Endothelial cell (in vitro differentiated cells): Measurements from ENCODE around the gene EPHA1. TPM values are rescaled to one million over a fixed set of nuclear protein-coding genes. Genes with fewer than 3 reads are reported as not detected.

ENCODE experiments used
- DNase-seq: peaks from one replicate; pipeline ENCODE4 v3.0.0; 2021; ENCODE audit warnings: low spot score
- H3K27ac Mint-ChIP-seq: one replicate; pipeline ENCODE4 v1.8.0; 2021; ENCODE audit warnings: mixed read lengths, inconsistent platforms; ENCODE audit not compliant: unreplicated experiment
- H3K27me3 Mint-ChIP-seq: one replicate; pipeline ENCODE4 v1.8.0; 2021; ENCODE audit warnings: mild to moderate bottlenecking, moderate library complexity, mixed read lengths, inconsistent platforms; ENCODE audit not compliant: unreplicated experiment
- H3K36me3 Mint-ChIP-seq: one replicate; pipeline ENCODE4 v1.8.0; 2021; ENCODE audit warnings: mild to moderate bottlenecking, low read depth, mixed read lengths, inconsistent platforms; ENCODE audit not compliant: unreplicated experiment
- H3K4me1 Mint-ChIP-seq: one replicate; pipeline ENCODE4 v1.8.0; 2021; ENCODE audit warnings: mild to moderate bottlenecking, mixed read lengths, inconsistent platforms; ENCODE audit not compliant: unreplicated experiment
- H3K4me3 Mint-ChIP-seq: one replicate; pipeline ENCODE4 v1.8.0; 2021; ENCODE audit warnings: mild to moderate bottlenecking, mixed read lengths, inconsistent platforms; ENCODE audit not compliant: unreplicated experiment
- H3K9me3 Mint-ChIP-seq: one replicate; pipeline ENCODE4 v1.8.0; 2021; ENCODE audit warnings: mixed read lengths, inconsistent platforms; ENCODE audit not compliant: unreplicated experiment
- CTCF ChIP-seq: fragments of 200-600 bp; sonication (generic); IDR thresholded peaks from one replicate; pipeline ENCODE4 v1.5.0; 2021; ENCODE audit warnings: antibody characterized with exemption; ENCODE audit not compliant: unreplicated experiment
- total RNA-seq: library from RNA; stranded (reverse); fragmentation: NEBNext Ultra II Directional; extraction: Animal tissue kit (Norgen Biotek cat#: 25700); gene quantifications from one replicate; pipeline ENCODE4 v1.2.1, GENCODE V29; 2021; ENCODE audit not compliant: unreplicated experiment

Gene EPHA1
- total RNA-seq, 1 donor from 2014 or later: 7.1 TPM

GRCh38 chr7:143385891-143386781 is 22.5 kb downstream of the EPHA1 start:
- no peak for DNase-seq
- Mint-ChIP-seq H3K27ac (no peak overlapping the region), H3K4me3 (no peak overlapping the region), H3K4me1 (peaks cover 23% of the 10 kb centered on the region), H3K36me3 (peaks cover 19% of the 10 kb centered on the region), H3K9me3 (no peaks in the 10 kb centered on the region), H3K27me3 (peaks cover 13% of the 10 kb centered on the region)
- TF ChIP-seq CTCF: no peak

- peaks cover 15% of the 10 kb centered on the region for H3K4me1 Mint-ChIP-seq
- DNase-seq: no peak
- no peak for TF ChIP-seq CTCF
- H3K36me3 Mint-ChIP-seq: peaks cover 17% of the 10 kb centered on the region
- H3K9me3 Mint-ChIP-seq: no peaks in the 10 kb centered on the region
- H3K4me3 Mint-ChIP-seq: no peak overlapping the region
- peaks cover 12% of the 10 kb centered on the region for H3K27me3 Mint-ChIP-seq
- no peak overlapping the region for H3K27ac Mint-ChIP-seq
These were observed 23.7 kb downstream of the EPHA1 start for GRCh38 chr7:143384661-143385631.

- H3K27ac Mint-ChIP-seq: no peak overlapping the region
- H3K4me1 Mint-ChIP-seq: peaks cover 15% of the 10 kb centered on the region
- DNase-seq: no peak
- no peaks in the 10 kb centered on the region for H3K9me3 Mint-ChIP-seq
- peaks cover 15% of the 10 kb centered on the region for H3K36me3 Mint-ChIP-seq
- H3K4me3 Mint-ChIP-seq: no peak overlapping the region
- TF ChIP-seq CTCF: no peak
- peaks cover 15% of the 10 kb centered on the region for H3K27me3 Mint-ChIP-seq
These were observed 24.5 kb downstream of the EPHA1 start for GRCh38 chr7:143384148-143384547.

- no peak overlapping the region for H3K27ac Mint-ChIP-seq
- peaks cover 12% of the 10 kb centered on the region for H3K36me3 Mint-ChIP-seq
- H3K4me1 Mint-ChIP-seq: peaks cover 18% of the 10 kb centered on the region
- peaks cover 15% of the 10 kb centered on the region for H3K27me3 Mint-ChIP-seq
- H3K9me3 Mint-ChIP-seq: no peaks in the 10 kb centered on the region
- no peak overlapping the region for H3K4me3 Mint-ChIP-seq
- DNase-seq: no peak
- TF ChIP-seq CTCF: no peak
These were observed 25.1 kb downstream of the EPHA1 start for GRCh38 chr7:143383642-143383957.
